Stomach smooth muscle (tissue), 2 donors: ENCODE measurements around the gene ENTPD8.

Experiments used
- H3K27ac ChIP-seq: one replicate; pipeline ENCODE4 v1.7.0; 2013; ENCODE audit warnings: mild to moderate bottlenecking, low read length, inconsistent platforms
- H3K27me3 ChIP-seq, 2 donors: one replicate each; pipeline ENCODE4 v1.7.0; 2013; ENCODE audit warnings: low read length in 2 of 2; ENCODE audit not compliant: insufficient read depth in 2 of 2, control insufficient read depth in 1 of 2
- H3K36me3 ChIP-seq, 2 donors: one replicate each; pipeline ENCODE4 v1.7.0; 2013; ENCODE audit warnings: low read length in 2 of 2; ENCODE audit not compliant: control insufficient read depth in 2 of 2, insufficient read depth in 2 of 2
- H3K4me1 ChIP-seq: one replicate; pipeline ENCODE4 v1.7.0; 2013; ENCODE audit warnings: low read length; ENCODE audit not compliant: control insufficient read depth, insufficient read depth
- H3K4me3 ChIP-seq, 2 donors: one replicate each; pipeline ENCODE4 v1.7.0; 2013; ENCODE audit warnings: low read length in 2 of 2
- H3K9ac ChIP-seq, 2 donors: one replicate each; pipeline ENCODE4 v1.7.0; 2013; ENCODE audit warnings: low read length in 2 of 2, mild to moderate bottlenecking in 1 of 2
- H3K9me3 ChIP-seq, 2 donors: one replicate each; pipeline ENCODE4 v1.7.0; 2013; ENCODE audit warnings: low read length in 2 of 2; ENCODE audit not compliant: control insufficient read depth in 2 of 2
- donor health status: healthy.
- donor health status: Pancreatic carcinoma.

The ENTPD8 gene

GRCh38 chr9:137403269-137403668 is 37.9 kb downstream of the ENTPD8 start:
- no peaks in the 10 kb centered on the region for H3K9me3 ChIP-seq
- no peak overlapping the region for H3K4me3 ChIP-seq
- H3K36me3 ChIP-seq: no peaks in the 10 kb centered on the region
- H3K4me1 ChIP-seq: peaks cover 13% of the 10 kb centered on the region
- H3K27ac ChIP-seq: no peak overlapping the region
- peaks cover 0 to 2% of the 10 kb centered on the region in 2 donors for H3K27me3 ChIP-seq
- no peak overlapping the region for H3K9ac ChIP-seq

GRCh38 chr9:137402746-137403145 is 38.4 kb downstream of the ENTPD8 start:
- H3K4me3 ChIP-seq: no peak overlapping the region
- no peaks in the 10 kb centered on the region for H3K9me3 ChIP-seq
- H3K9ac ChIP-seq: no peak overlapping the region

DNA sequence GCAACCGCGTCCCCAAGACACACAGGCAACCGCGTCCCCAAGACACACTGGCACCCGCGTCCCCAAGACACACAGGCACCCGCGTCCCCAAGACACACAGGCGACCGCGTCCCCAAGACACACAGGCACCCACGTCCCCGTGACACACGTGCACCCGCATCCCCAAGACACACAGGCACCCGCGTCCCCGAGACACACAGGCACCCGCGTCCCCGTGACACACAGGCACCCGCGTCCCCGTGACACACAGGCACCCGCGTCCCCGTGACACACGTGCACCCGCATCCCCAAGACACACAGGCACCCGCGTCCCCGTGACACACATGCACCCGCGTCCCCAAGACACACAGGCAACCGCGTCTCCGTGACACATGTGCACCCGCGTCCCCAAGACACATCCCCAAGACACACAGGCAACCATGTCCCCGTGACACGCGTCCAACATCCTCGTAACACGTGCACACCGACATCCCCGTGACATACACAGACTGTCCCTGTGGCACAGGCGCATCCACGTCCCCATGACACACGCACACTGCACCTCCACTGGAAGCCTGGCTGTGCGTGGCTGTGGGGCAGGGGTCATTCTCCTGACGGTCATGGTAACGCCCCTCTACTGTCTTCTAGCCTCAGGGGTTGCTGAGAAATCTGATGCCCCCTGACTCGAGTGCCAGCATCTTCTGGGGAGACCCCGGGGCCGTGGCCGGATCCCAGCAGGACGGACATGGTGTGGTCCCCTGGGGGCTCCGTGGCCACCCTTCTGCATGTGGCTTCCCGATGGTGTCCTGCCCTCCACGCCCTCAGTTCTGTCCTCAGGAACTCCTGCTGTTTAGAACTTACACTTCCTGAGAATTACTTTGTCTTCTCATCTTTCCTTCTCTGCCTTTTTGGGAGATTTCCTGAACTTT is 42.3 kb downstream of the ENTPD8 start:
- no peak overlapping the region for H3K9ac ChIP-seq
- H3K4me1 ChIP-seq: no peaks in the 10 kb centered on the region
- peaks cover 0 to 4% of the 10 kb centered on the region in 2 donors for H3K9me3 ChIP-seq
- no peaks in the 10 kb centered on the region for H3K27me3 ChIP-seq
- no peak overlapping the region for H3K4me3 ChIP-seq
- H3K27ac ChIP-seq: no peak overlapping the region
- H3K36me3 ChIP-seq: peaks cover 0 to 5% of the 10 kb centered on the region in 2 donors

More at GRCh38 chr9:137402746-137403145, 38.4 kb downstream of the ENTPD8 start:
- H3K27me3 ChIP-seq: peaks cover 0 to 2% of the 10 kb centered on the region in 2 donors
- H3K36me3 ChIP-seq: no peaks in the 10 kb centered on the region
- H3K27ac ChIP-seq: no peak overlapping the region
- H3K4me1 ChIP-seq: peaks cover 13% of the 10 kb centered on the region

GRCh38 chr9:137397675-137398423 is 43.3 kb downstream of the ENTPD8 start:
- H3K4me3 ChIP-seq: no peak overlapping the region
- H3K9me3 ChIP-seq: peaks cover 0 to 4% of the 10 kb centered on the region in 2 donors
- H3K4me1 ChIP-seq: no peaks in the 10 kb centered on the region
- no peak overlapping the region for H3K9ac ChIP-seq
- peaks cover 0 to 5% of the 10 kb centered on the region in 2 donors for H3K36me3 ChIP-seq
- H3K27ac ChIP-seq: no peak overlapping the region
- no peaks in the 10 kb centered on the region for H3K27me3 ChIP-seq

- Histone ChIP-seq H3K4me3 (no peak overlapping the region), H3K27ac (no peak overlapping the region), H3K9me3 (peaks cover 0 to 4% of the 10 kb centered on the region in 2 donors), H3K4me1 (no peaks in the 10 kb centered on the region), H3K27me3 (no peaks in the 10 kb centered on the region), H3K9ac (no peak overlapping the region), H3K36me3 (peaks cover 0 to 7% of the 10 kb centered on the region in 2 donors)
Measured at GRCh38 chr9:137396634-137397367, 44.4 kb downstream of the ENTPD8 start.

- no peak overlapping the region for H3K9ac ChIP-seq
- H3K9me3 ChIP-seq: peaks cover 0 to 4% of the 10 kb centered on the region in 2 donors
- no peaks in the 10 kb centered on the region for H3K4me1 ChIP-seq
- H3K27me3 ChIP-seq: no peaks in the 10 kb centered on the region
- no peak overlapping the region for H3K27ac ChIP-seq
- no peak overlapping the region for H3K4me3 ChIP-seq
- H3K36me3 ChIP-seq: peaks cover 0 to 7% of the 10 kb centered on the region in 2 donors
Measured at GRCh38 chr9:137396227-137396626, 44.9 kb downstream of the ENTPD8 start.

GRCh38 chr9:137395666-137396010 is 45.5 kb downstream of the ENTPD8 start:
- H3K36me3 ChIP-seq: peaks cover 0 to 7% of the 10 kb centered on the region in 2 donors
- no peak overlapping the region for H3K9ac ChIP-seq
- H3K27me3 ChIP-seq: no peaks in the 10 kb centered on the region
- H3K4me3 ChIP-seq: no peak overlapping the region
- no peak overlapping the region for H3K27ac ChIP-seq
- H3K4me1 ChIP-seq: no peaks in the 10 kb centered on the region
- H3K9me3 ChIP-seq: peaks cover 0 to 4% of the 10 kb centered on the region in 2 donors

DNA sequence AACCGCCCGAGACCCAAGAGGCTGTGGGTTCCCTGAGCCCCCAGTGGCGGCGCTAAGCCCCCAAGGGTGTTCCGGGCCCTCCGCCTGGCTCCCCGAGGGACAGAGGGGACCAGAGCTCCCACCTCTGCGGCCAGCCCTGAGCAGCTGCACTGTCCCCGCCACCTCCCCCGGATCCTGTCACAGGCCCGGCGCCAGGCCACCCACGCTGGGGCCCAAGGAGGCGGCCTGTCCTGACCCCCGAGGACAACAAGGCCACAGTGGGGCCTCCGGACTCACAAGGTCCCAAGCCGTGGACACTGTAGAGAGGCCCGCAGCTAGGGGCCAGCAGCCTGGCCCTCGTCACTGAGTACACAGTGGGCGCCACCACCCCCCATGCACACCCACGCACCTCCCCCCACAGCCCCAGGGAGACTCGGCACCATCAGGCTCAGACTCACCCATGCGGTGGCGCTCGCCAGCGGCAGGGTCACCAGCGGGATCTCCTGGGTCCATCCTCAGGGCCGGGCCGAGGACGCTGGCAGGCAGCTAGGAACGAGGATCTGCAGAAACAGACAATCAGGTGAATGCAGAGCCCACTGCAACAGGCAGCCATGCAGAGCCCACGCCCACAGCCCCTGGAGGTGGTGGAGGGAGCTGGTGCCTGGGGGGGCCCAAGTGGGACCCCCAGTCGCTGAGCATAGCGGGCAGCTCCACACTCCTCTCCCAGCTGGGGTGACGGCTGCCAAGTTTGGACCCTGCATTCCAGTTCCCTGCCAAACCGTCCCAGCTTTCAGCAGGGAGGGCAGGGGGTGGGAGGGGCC is 46.1 kb downstream of the ENTPD8 start:
- Histone ChIP-seq H3K4me3 (no peak overlapping the region), H3K4me1 (no peaks in the 10 kb centered on the region), H3K27me3 (no peaks in the 10 kb centered on the region), H3K27ac (no peak overlapping the region), H3K9ac (no peak overlapping the region), H3K36me3 (peaks cover 0 to 7% of the 10 kb centered on the region in 2 donors), H3K9me3 (peaks cover 0 to 4% of the 10 kb centered on the region in 2 donors)

DNA sequence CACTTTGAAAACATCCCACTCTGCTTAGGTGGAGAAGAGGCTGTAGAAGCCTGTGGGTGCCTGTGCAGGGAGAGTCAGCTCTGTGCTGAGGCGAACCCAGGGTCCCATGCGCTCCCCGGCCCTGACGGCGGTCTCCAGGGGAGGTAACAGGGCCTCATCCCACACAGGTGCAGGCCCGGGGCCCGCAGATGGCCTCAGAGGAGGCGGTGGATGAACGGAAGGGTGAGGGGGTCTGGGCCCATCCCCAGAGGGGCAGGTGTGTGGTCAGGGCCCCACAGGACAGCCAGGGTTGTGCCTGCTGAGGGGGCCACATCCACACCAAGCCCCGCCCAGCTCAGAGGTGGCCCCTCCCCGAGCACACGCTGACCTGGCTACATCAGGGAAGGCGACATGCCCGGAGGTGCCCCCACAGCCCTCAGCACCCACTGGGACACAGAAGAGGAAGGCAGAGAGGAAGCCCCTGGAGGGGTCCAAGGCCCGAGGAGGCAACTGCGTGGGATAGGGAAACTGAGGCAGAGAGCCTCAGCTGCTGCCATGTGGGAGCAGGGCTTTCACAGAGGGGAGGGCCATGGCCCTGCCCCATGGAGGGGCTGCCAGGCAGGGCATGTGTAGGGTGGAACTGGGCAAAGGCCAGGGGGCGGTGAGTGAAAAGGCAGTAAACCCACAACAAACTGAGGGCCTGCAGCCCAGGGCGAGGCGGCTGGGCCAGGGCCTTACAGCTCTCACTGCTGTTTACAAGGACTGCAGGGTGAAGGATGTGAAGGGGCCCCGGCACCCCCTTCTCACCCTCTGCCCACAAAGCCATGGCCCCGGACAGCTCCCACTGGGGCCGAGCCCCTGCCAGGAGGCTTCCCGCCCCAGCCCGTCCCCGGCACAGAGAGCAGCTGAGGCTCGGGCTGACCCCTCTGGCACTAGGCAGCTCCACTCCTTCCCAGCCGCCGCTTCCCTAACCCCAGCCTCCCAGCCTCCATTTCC is 47.7 kb downstream of the ENTPD8 start:
- H3K4me3 ChIP-seq: no peak overlapping the region
- peaks cover 0 to 10% of the 10 kb centered on the region in 2 donors for H3K36me3 ChIP-seq
- no peaks in the 10 kb centered on the region for H3K4me1 ChIP-seq
- H3K27me3 ChIP-seq: no peaks in the 10 kb centered on the region
- H3K9ac ChIP-seq: no peak overlapping the region
- H3K27ac ChIP-seq: no peak overlapping the region
- peaks cover 0 to 4% of the 10 kb centered on the region in 2 donors for H3K9me3 ChIP-seq
